Osteocyte (in vitro differentiated cells): ENCODE data around the gene UXT. TPM values are rescaled to one million over a fixed set of nuclear protein-coding genes. Genes with fewer than 3 reads are reported as not detected.
"Not testable (repeated sequence)": the region's sequence is repeated elsewhere in the genome, so short reads cannot be mapped to it uniquely, and the experiment has no call there.

Experiments
- DNase-seq: peaks from one replicate; pipeline ENCODE4 v3.0.0; 2021; ENCODE audit warnings: mixed read lengths; ENCODE audit not compliant: unreplicated experiment; ENCODE audit errors: extremely low spot score
- H3K27ac Mint-ChIP-seq: one replicate; pipeline ENCODE4 v1.8.0; 2021; ENCODE audit warnings: mild to moderate bottlenecking, mixed read lengths; ENCODE audit not compliant: unreplicated experiment
- H3K27me3 Mint-ChIP-seq: one replicate; pipeline ENCODE4 v1.8.0; 2021; ENCODE audit warnings: mixed read lengths; ENCODE audit not compliant: unreplicated experiment
- H3K36me3 Mint-ChIP-seq: one replicate; pipeline ENCODE4 v1.8.0; 2021; ENCODE audit warnings: mixed read lengths; ENCODE audit not compliant: unreplicated experiment
- H3K4me1 Mint-ChIP-seq: one replicate; pipeline ENCODE4 v1.8.0; 2021; ENCODE audit warnings: mixed read lengths; ENCODE audit not compliant: unreplicated experiment
- H3K4me3 Mint-ChIP-seq: one replicate; pipeline ENCODE4 v1.8.0; 2021; ENCODE audit warnings: mild to moderate bottlenecking, moderate library complexity, mixed read lengths; ENCODE audit not compliant: unreplicated experiment
- H3K9me3 Mint-ChIP-seq: one replicate; pipeline ENCODE4 v1.8.0; 2021; ENCODE audit warnings: mixed read lengths; ENCODE audit not compliant: unreplicated experiment
- CTCF ChIP-seq: fragments of 200-600 bp; sonication (generic); IDR thresholded peaks from 2 replicates; pipeline ENCODE4 v1.5.0; 2021; ENCODE audit warnings: antibody characterized with exemption, mild to moderate bottlenecking, moderate library complexity
- total RNA-seq: library from RNA; stranded (reverse); gene quantifications from 2 replicates; pipeline ENCODE4 v1.2.1, GENCODE V29; 2021

The UXT gene
- total RNA-seq, 1 donor from 2014 or later, result 69.6 TPM

- H3K27ac Mint-ChIP-seq, result no peak overlapping the region
- no peaks in the 10 kb centered on the region for H3K4me1 Mint-ChIP-seq
- no peak for DNase-seq
- TF ChIP-seq CTCF, result no peak
- H3K9me3 Mint-ChIP-seq, result peaks cover 4% of the 10 kb centered on the region
- H3K4me3 Mint-ChIP-seq, result no peak overlapping the region
- peaks cover 2% of the 10 kb centered on the region for H3K27me3 Mint-ChIP-seq
- no peaks in the 10 kb centered on the region for H3K36me3 Mint-ChIP-seq
These were observed 15.8 kb upstream of the UXT start for GRCh38 chrX:47674776-47675175.

- not testable (repeated sequence) for DNase-seq, H3K4me1 Mint-ChIP-seq, H3K4me3 Mint-ChIP-seq, H3K27ac Mint-ChIP-seq, H3K27me3 Mint-ChIP-seq, H3K9me3 Mint-ChIP-seq, H3K36me3 Mint-ChIP-seq
These were observed 6.8 kb upstream of the UXT start for GRCh38 chrX:47665797-47666196.

GRCh38 chrX:47664737-47665136, 5.8 kb upstream of the UXT start:
- H3K27ac Mint-ChIP-seq, result no peak overlapping the region

GRCh38 chrX:47662144-47662657, 3.2 kb upstream of the UXT start:
- Mint-ChIP-seq H3K4me1 (peaks cover 13% of the 10 kb centered on the region), H3K9me3 (peaks cover 7% of the 10 kb centered on the region), H3K27ac (no peak overlapping the region), H3K36me3 (no peaks in the 10 kb centered on the region), H3K27me3 (no peaks in the 10 kb centered on the region), H3K4me3 (no peak overlapping the region)
- no peak for TF ChIP-seq CTCF
- peak; percentile 46 for DNase-seq

More at GRCh38 chrX:47664737-47665136, 5.8 kb upstream of the UXT start:
- no peak for TF ChIP-seq CTCF
- H3K4me3 Mint-ChIP-seq, result no peak overlapping the region
- H3K9me3 Mint-ChIP-seq, result peaks cover 11% of the 10 kb centered on the region
- H3K27me3 Mint-ChIP-seq, result no peaks in the 10 kb centered on the region
- peak; percentile 8 for DNase-seq
- H3K36me3 Mint-ChIP-seq, result no peaks in the 10 kb centered on the region
- peaks cover 7% of the 10 kb centered on the region for H3K4me1 Mint-ChIP-seq

- no peak for TF ChIP-seq CTCF
- DNase-seq, result peak; percentile 51
- no peak overlapping the region for H3K27ac Mint-ChIP-seq
These were observed 2.6 kb upstream of the UXT start for GRCh38 chrX:47661539-47661938.

GRCh38 chrX:47659421-47659726, 394 bp upstream of the UXT start:
- TF ChIP-seq CTCF, result no peak
- H3K36me3 Mint-ChIP-seq, result peaks cover 8% of the 10 kb centered on the region
- peaks cover 13% of the 10 kb centered on the region for H3K4me1 Mint-ChIP-seq
- no peak for DNase-seq
- H3K27ac Mint-ChIP-seq, result peak overlapping the region; percentile 99
- H3K4me3 Mint-ChIP-seq, result peak overlapping the region; percentile 88
- H3K9me3 Mint-ChIP-seq, result peaks cover 7% of the 10 kb centered on the region
- no peaks in the 10 kb centered on the region for H3K27me3 Mint-ChIP-seq

More at GRCh38 chrX:47661539-47661938, 2.6 kb upstream of the UXT start:
- Mint-ChIP-seq H3K9me3 (peaks cover 7% of the 10 kb centered on the region), H3K4me3 (no peak overlapping the region), H3K36me3 (no peaks in the 10 kb centered on the region), H3K4me1 (peaks cover 13% of the 10 kb centered on the region), H3K27me3 (no peaks in the 10 kb centered on the region)
